ENCODE results near the gene PREP. TPM values are rescaled to one million over a fixed set of nuclear protein-coding genes. Genes with fewer than 3 reads are reported as not detected.

Gene PREP
- total RNA-seq, 6 experiments from 2014 or later: 14.8 to 18.8 (median 16.7) TPM

- peaks cover 0 to 5% (median 1%) of the 10 kb centered on the region in 4 donors for H3K36me3 ChIP-seq
- H3K27me3 ChIP-seq: no peaks in the 10 kb centered on the region
- DNase-seq (no peak), ATAC-seq (no peak)
- 90% methylated on average over 2 of the region's 2 CpGs for WGBS (ENCODE audit: insufficient coverage, low coverage, low lambda C conversion rate, missing lambda C conversion rate)
- no peaks in the 10 kb centered on the region for H3K9me3 ChIP-seq
- H3K27ac ChIP-seq: no peak overlapping the region
- TF ChIP-seq CTCF (IDR thresholded peaks at IDR 0.05) (no peak), POLR2A (IDR thresholded peaks at IDR 0.05) (no peak)
- intact Hi-C loops (cut with DNase I): no loop called here
- H3K4me1 ChIP-seq: no peaks in the 10 kb centered on the region
- no peak overlapping the region for H3K4me3 ChIP-seq
Measured at GRCh38 chr6:105330913-105331312, 72.0 kb downstream of the PREP start.

- Histone ChIP-seq H3K27me3 (no peaks in the 10 kb centered on the region), H3K36me3 (peaks cover 0 to 5% (median 1%) of the 10 kb centered on the region in 4 donors), H3K4me1 (no peaks in the 10 kb centered on the region), H3K27ac (no peak overlapping the region), H3K4me3 (no peak overlapping the region), H3K9me3 (no peaks in the 10 kb centered on the region)
- ATAC-seq (no peak), DNase-seq (no peak)
- WGBS (ENCODE audit: insufficient coverage, low coverage, low lambda C conversion rate, missing lambda C conversion rate): 89% methylated on average over 3 of the region's 3 CpGs
- intact Hi-C loops (cut with DNase I): no loop called here
- TF ChIP-seq CTCF (IDR thresholded peaks at IDR 0.05) (no peak), POLR2A (IDR thresholded peaks at IDR 0.05) (no peak)
Measured at GRCh38 chr6:105330364-105330763, 72.5 kb downstream of the PREP start.

GRCh38 chr6:105326833-105327770, 75.8 kb downstream of the PREP start:
- TF ChIP-seq POLR2A (IDR thresholded peaks at IDR 0.05): no peak
- no peak for TF ChIP-seq CTCF (IDR thresholded peaks at IDR 0.05)
- Histone ChIP-seq H3K27ac (no peak overlapping the region), H3K4me3 (no peak overlapping the region), H3K4me1 (no peaks in the 10 kb centered on the region), H3K9me3 (no peaks in the 10 kb centered on the region), H3K27me3 (no peaks in the 10 kb centered on the region), H3K36me3 (peaks cover 0 to 9% (median 5%) of the 10 kb centered on the region in 4 donors)
- intact Hi-C loops (cut with DNase I): no loop called here
- no peak for DNase-seq
- peak in 1 of 4 donors; percentile 54 for ATAC-seq
- WGBS (ENCODE audit: insufficient coverage, low coverage, low lambda C conversion rate, missing lambda C conversion rate): 75% methylated on average over 8 of the region's 9 CpGs

- ATAC-seq: peak; percentile 97 to 99 (median 98)
- peak in 1 of 3 donors; percentile 75 for DNase-seq
- Histone ChIP-seq H3K4me3 (no peak overlapping the region), H3K4me1 (no peaks in the 10 kb centered on the region), H3K9me3 (no peaks in the 10 kb centered on the region), H3K27ac (no peak overlapping the region), H3K27me3 (no peaks in the 10 kb centered on the region), H3K36me3 (peaks cover 0 to 9% (median 6%) of the 10 kb centered on the region in 4 donors)
- intact Hi-C loops (cut with DNase I): no loop called here
- TF ChIP-seq POLR2A (IDR thresholded peaks at IDR 0.05) (no peak), CTCF (IDR thresholded peaks at IDR 0.05) (no peak)
- WGBS (ENCODE audit: insufficient coverage, low coverage, low lambda C conversion rate, missing lambda C conversion rate): 25% methylated on average over 1 of the region's 2 CpGs
Measured at GRCh38 chr6:105326216-105326615, 76.7 kb downstream of the PREP start.
